Measurements from ENCODE around the gene USP22.

The USP22 gene

DNA sequence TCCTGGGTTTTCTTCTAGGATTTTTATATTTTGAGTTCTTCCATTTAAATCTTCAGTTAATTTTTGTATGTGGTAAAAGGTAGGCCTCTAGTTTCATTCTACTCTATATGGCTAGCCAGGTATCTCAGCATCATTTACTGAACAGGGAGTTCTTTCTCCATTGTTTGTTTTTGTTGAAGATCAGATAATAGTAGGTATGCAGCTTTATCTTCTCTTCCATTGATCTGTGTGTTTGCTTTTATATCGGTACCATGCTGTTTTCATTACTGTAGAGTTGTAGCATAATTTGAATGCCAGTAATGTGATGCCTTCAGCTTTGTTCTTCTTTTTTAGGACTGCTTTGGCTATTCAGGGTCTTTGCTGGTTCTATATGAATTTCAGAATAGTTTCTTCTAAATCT lies 77.3 kb downstream of the USP22 start:
- in situ Hi-C loops (cut with HindIII; ENCODE audit: low sequenced_read_pairs) = no loop called here

DNA sequence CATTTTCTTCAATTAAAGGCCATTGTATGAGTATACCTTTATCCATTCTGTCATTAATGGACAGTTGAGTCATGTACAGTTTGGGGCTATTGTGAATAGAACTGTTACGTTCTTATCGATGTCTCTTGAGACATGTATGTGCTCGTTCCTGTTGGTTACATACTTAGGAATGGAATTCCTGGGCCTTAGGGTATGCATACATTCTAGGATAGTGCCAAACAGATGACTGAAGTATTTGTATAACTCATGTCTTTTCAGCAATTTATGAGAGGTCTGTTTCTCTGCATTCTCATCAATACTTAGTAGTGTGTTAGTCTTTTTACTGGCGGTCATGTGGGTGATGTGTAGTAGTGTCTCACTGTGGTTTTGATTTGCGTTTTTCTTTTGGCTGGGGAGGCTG lies 81.2 kb downstream of the USP22 start:
- in situ Hi-C loops (cut with HindIII; ENCODE audit: low sequenced_read_pairs) = no loop called here

GRCh38 chr17:20960871-20961270 lies 81.9 kb downstream of the USP22 start:
- in situ Hi-C loops (cut with HindIII; ENCODE audit: low sequenced_read_pairs) = no loop called here

DNA sequence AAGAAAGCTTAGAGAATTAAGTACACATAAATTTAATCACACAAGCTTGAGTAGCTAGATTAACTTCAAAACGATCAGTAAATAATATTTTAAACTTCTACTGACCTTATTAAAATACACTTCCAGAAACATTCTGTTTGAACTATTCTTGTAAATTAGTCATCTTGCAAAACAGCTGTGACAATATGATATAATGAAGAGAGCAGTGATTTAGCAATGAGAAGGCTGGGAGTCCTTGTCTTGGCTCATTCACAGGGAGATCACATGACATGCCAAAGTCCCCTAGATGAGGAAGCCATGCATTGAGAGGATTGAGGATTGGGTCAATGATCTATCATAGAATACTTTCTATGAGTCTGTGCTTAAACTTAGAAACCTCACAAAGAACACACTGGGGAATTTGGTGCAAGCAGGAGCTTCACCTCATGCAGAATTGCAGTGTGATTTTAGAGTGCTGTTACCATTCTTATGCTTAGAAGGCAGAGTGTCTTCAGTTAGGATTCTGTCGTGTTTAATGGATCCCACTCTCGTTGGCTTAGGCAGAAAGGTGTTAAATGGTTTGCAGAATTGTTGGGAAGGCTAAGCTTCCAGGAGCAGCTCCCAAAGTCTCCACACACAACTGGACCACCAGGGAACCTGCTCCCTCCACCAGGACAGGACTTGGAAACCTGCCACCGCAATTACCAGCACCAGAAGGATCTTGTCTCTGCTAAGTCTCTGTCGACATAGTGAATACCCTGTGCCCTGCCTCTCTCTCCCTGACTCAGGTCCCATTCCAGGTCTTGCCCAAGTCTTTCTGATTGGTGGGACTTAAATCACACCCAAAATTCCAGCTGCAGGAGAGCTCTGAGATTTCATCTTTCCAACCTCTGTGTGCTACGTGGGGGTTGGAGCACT lies 87.1 kb downstream of the USP22 start:
- in situ Hi-C loops (cut with HindIII; ENCODE audit: low sequenced_read_pairs) = no loop called here

DNA sequence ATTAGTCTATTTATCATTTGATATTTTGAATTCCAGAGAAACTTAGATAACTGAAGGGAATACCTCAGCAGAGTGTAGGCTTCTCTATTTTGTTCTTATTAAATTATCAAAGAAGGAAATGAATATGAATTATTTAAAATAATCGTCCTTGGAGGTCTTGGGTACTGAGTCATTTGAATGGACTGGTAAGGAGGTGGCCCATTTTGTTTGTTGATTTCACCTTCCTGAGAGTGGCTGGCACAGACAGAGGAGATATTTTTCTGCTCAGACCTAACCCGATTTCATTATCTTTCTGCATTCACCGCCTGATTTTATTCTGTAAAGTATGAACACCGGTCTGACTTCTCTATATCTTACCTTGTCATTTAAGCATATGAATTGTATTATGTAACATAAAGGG lies 88.0 kb downstream of the USP22 start:
- in situ Hi-C loops (cut with HindIII; ENCODE audit: low sequenced_read_pairs) = no loop called here

DNA sequence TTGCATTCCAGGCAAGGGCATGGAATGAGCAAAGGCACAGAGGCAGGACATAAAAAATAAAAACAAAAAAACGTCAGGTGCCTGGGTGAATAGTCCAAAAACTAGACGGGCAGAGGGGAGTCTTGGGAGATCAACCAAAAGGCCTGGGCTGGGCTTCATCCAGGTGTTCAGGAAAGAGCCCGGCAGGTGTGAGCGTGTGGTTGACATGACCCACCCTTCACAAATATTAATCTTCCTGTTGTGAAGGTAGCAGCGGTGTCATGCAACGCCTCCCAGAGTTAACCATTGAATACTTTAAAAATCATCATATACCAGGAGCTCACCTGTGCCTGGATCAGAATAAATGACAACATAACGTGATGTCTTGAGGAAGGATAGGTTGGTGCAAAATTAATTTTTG lies 90.6 kb downstream of the USP22 start:
- in situ Hi-C loops (cut with HindIII; ENCODE audit: low sequenced_read_pairs) = no loop called here

Measured in endothelial cell of hepatic sinusoid (primary cell).